ENCODE results near the gene TCF20.

Gene TCF20

GRCh38 chr22:42256930-42257329 lies 13.5 kb downstream of the TCF20 start:
- DNase-seq: peak; percentile 27

GRCh38 chr22:42256220-42256619 lies 14.2 kb downstream of the TCF20 start:
- no peak for DNase-seq

- no peak for DNase-seq
Measured at GRCh38 chr22:42249831-42250230, 20.6 kb downstream of the TCF20 start.

GRCh38 chr22:42248995-42249394 lies 21.5 kb downstream of the TCF20 start:
- no peak for DNase-seq

GRCh38 chr22:42247596-42247995 lies 22.9 kb downstream of the TCF20 start:
- no peak for DNase-seq

GRCh38 chr22:42243802-42244060 lies 26.7 kb downstream of the TCF20 start:
- no peak for DNase-seq

- no peak for DNase-seq
Measured at GRCh38 chr22:42236848-42237247, 33.6 kb downstream of the TCF20 start.

- no peak for DNase-seq
Measured at GRCh38 chr22:42236268-42236667, 34.2 kb downstream of the TCF20 start.

GRCh38 chr22:42233879-42234278 lies 36.6 kb downstream of the TCF20 start:
- DNase-seq: no peak

GRCh38 chr22:42231929-42232328 lies 38.5 kb downstream of the TCF20 start:
- no peak for DNase-seq

GRCh38 chr22:42229455-42230149 lies 40.9 kb downstream of the TCF20 start:
- DNase-seq: no peak

- DNase-seq: no peak
Measured at GRCh38 chr22:42228483-42228882, 42.0 kb downstream of the TCF20 start.

- DNase-seq: no peak
Measured at GRCh38 chr22:42227435-42227834, 43.0 kb downstream of the TCF20 start.

- DNase-seq: no peak
Measured at GRCh38 chr22:42225841-42226240, 44.6 kb downstream of the TCF20 start.

GRCh38 chr22:42222140-42222539 lies 48.3 kb downstream of the TCF20 start:
- DNase-seq: no peak
